ENCODE data around the gene GUCD1.

GRCh38 chr22:24554313-24555164 is at the start of gene GUCD1:
- no peak for TF ChIP-seq CTCF (IDR thresholded peaks at IDR 0.05; ENCODE audit: control extremely low read depth in 1 of 3, insufficient read depth in 1 of 3, low read depth in 1 of 3, low read length in 3 of 3)
- no peak for TF ChIP-seq RFX5 (IDR thresholded peaks at IDR 0.05; ENCODE audit: borderline replicate concordance, low read depth, low read length)
- TF ChIP-seq EZH2 (IDR thresholded peaks at IDR 0.05; ENCODE audit: low read depth, low read length, severe bottlenecking) = no peak
- no peak; the same call in 1 of the 2 replicates for TF ChIP-seq RBBP5 (IDR thresholded peaks at IDR 0.05; ENCODE audit: borderline replicate concordance, low read depth, low read length)
- TF ChIP-seq RXRA (IDR thresholded peaks at IDR 0.05; ENCODE audit: insufficient read depth, low read depth, low read length) = no peak
- TF ChIP-seq JUN (IDR thresholded peaks at IDR 0.05; ENCODE audit: low read depth, low read length) = no peak
- no peak for TF ChIP-seq CEBPB (IDR thresholded peaks at IDR 0.05; ENCODE audit: low read depth, low read length)
